Measurements from ENCODE around the gene LAMTOR1. TPM values are rescaled to one million over a fixed set of nuclear protein-coding genes. Genes with fewer than 3 reads are reported as not detected.

The LAMTOR1 gene
- total and polyA plus RNA-seq, 10 of the 15 experiments (the other 5 are each of a cell fraction or from before 2014, with no cell fraction given), result 58.8 to 141 (median 110) TPM

DNA sequence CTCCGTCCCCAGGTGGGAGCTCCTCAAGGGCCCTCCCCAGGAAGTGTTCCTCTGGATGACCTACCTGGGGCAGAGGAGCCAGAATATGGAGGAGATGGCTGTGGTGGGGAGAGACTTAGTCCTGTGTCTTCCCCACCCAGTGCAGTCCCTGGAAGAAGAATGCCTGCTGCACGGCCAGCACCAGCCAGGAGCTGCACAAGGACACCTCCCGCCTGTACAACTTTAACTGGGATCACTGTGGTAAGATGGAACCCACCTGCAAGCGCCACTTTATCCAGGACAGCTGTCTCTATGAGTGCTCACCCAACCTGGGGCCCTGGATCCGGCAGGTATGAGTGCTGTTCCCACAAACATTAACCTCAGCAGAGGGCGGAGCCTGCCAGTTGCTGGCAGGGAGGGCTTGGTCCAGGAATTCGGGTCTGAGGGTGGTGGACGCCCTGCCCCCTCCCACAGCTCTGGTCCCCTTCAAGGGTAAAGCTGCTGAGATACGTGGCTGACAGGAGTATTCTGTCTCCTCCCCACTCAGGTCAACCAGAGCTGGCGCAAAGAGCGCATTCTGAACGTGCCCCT lies 35.8 kb upstream of the LAMTOR1 start (continued):
- no peak for TF ChIP-seq CTCF (IDR thresholded peaks at IDR 0.05 in 2 of 3, conservative IDR thresholded peaks at IDR 0.05 in 1 of 3; ENCODE audit: control insufficient read depth in 2 of 3, extremely low read depth in 1 of 3, insufficient read depth in 1 of 3, low read depth in 3 of 3, low read length in 3 of 3)
- TF ChIP-seq KLF5 (IDR thresholded peaks at IDR 0.05; ENCODE audit: partially characterized antibody), result no peak
- no peak for TF ChIP-seq SREBF2 (IDR thresholded peaks at IDR 0.05; ENCODE audit: low read length)

DNA sequence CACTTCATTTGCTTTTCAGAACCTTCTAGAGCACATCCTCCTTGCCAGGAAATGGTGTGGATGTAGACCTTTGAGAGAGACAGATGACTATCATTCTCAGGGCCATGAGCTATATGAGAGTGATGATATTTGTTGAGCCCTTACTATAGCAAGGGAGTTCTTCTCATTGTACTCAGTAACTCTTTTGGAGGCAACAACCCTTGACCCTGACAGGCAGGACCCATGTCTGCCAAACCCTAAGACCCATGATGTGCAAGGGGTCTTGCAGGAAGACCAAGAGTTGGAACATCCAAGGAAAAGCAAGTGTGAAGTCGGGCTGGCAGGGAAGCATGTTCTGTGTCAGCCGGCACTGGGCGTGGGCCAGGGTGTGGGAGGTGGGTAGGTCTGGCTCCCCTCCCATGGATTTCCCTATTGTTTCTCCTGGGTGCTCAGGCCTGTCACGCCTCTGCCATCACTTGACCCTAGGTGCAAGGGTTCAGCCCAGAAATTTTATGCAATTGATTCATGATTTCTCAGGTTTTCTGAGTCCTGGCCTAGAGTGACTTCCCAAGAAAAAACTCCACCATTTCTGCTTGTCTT lies 33.7 kb upstream of the LAMTOR1 start:
- Histone ChIP-seq H3K4me2 (ENCODE audit: control insufficient read depth, insufficient read depth) (no peak overlapping the region), H3K27ac (ENCODE audit: control insufficient read depth, insufficient read depth) (no peak overlapping the region), H3K27me3 (replicated peaks in 1 of 2; ENCODE audit: control insufficient read depth in 2 of 2, insufficient read depth in 2 of 2, low read length in 1 of 2) (no peaks in the 10 kb centered on the region), H2AFZ (ENCODE audit: control insufficient read depth, low read depth, low read length) (no peak overlapping the region), H3K79me2 (ENCODE audit: control insufficient read depth, insufficient read depth, low read length) (no peaks in the 10 kb centered on the region), H3K4me1 (ENCODE audit: control insufficient read depth, insufficient read depth, low read length) (no peaks in the 10 kb centered on the region), H4K20me1 (ENCODE audit: control insufficient read depth, insufficient read depth) (no peaks in the 10 kb centered on the region), H3K9ac (ENCODE audit: control insufficient read depth, insufficient read depth, low read length) (no peak overlapping the region), H3K36me3 (ENCODE audit: control insufficient read depth in 2 of 2, insufficient read depth in 2 of 2, low read length in 1 of 2) (no peaks in the 10 kb centered on the region), H3K4me3 (no peak overlapping the region), H3K9me3 (replicated peaks; ENCODE audit: control insufficient read depth, insufficient read depth, low read length) (peaks cover 2% of the 10 kb centered on the region; the same call in 1 of the 3 replicates)
- ChIA-PET CTCF (interaction anchor here (1.5 kb wide), 1 partner anchor 334 kb away, joined by 3 read pairs; no protein-coding TSS in a partner anchor), POLR2A (no interaction called here), RAD21 (ENCODE audit: unreplicated experiment) (no interaction called here), SMC1A (ENCODE audit: uncharacterized antibody, unreplicated experiment) (no interaction called here)
- intact Hi-C loops (cut with micrococcal nuclease; ENCODE audit: unreplicated experiment) (no loop called here), in situ Hi-C loops (cut with MboI) (no loop called here)
- FAIRE-seq, result no peak
- no peak for DNase-seq (ENCODE audit: low read depth, low spot score)
- no peak for ATAC-seq
- BruUV-seq (replicated peaks), result no TSS peak
- WGBS (ENCODE audit: insufficient coverage, insufficient replicate concordance, low lambda C conversion rate, missing lambda C conversion rate), result 75% methylated on average over 4 of the region's 4 CpGs
- TF ChIP-seq TCF7 (IDR thresholded peaks at IDR 0.05; ENCODE audit: borderline replicate concordance) (no peak), ZNF24 (IDR thresholded peaks at IDR 0.05) (no peak), MYC (IDR thresholded peaks at IDR 0.05; ENCODE audit: insufficient read depth, insufficient read length, insufficient replicate concordance, low read length, severe bottlenecking) (no peak), MEF2A (IDR thresholded peaks at IDR 0.05; ENCODE audit: insufficient read depth, low read depth, low read length) (no peak), BRCA1 (IDR thresholded peaks at IDR 0.05; ENCODE audit: low read depth, low read length) (no peak), CBX3 (IDR thresholded peaks at IDR 0.05; ENCODE audit: borderline replicate concordance, low read depth) (no peak), ZBTB11 (CRISPR knock-in tag; IDR thresholded peaks at IDR 0.05) (no peak)
- TF ChIP-seq, protein P1, sequence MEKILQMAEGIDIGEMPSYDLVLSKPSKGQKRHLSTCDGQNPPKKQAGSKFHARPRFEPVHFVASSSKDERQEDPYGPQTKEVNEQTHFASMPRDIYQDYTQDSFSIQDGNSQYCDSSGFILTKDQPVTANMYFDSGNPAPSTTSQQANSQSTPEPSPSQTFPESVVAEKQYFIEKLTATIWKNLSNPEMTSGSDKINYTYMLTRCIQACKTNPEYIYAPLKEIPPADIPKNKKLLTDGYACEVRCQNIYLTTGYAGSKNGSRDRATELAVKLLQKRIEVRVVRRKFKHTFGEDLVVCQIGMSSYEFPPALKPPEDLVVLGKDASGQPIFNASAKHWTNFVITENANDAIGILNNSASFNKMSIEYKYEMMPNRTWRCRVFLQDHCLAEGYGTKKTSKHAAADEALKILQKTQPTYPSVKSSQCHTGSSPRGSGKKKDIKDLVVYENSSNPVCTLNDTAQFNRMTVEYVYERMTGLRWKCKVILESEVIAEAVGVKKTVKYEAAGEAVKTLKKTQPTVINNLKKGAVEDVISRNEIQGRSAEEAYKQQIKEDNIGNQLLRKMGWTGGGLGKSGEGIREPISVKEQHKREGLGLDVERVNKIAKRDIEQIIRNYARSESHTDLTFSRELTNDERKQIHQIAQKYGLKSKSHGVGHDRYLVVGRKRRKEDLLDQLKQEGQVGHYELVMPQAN (conservative IDR thresholded peaks at IDR 0.05), result no peak
